GM12878 (cell line): ENCODE results near the gene ATP13A2.

Source experiments
- CEBPZ ChIP-seq: fragments of 150-350 bp; IDR thresholded peaks from 2 replicates; pipeline ENCODE4 v1.6.1; 2016; ENCODE audit warnings: low read depth, low read length
- CHD2 ChIP-seq: IDR thresholded peaks from 2 replicates; pipeline ENCODE4 v1.6.1; 2011; ENCODE audit warnings: low read depth, low read length, improper control_type of control experiment, borderline replicate concordance
- FOXM1 ChIP-seq: IDR thresholded peaks from 2 replicates; pipeline ENCODE4 v1.6.1; 2012; ENCODE audit warnings: low read depth, mild to moderate bottlenecking, inconsistent platforms, low read length, moderate library complexity
- HDAC6 ChIP-seq: fragments of 200-600 bp; sonication (generic); IDR thresholded peaks from one replicate; pipeline ENCODE4 v1.8.0; 2017; ENCODE audit warnings: antibody characterized with exemption; ENCODE audit not compliant: unreplicated experiment
- POLR2A ChIP-seq: IDR thresholded peaks from 2 replicates; pipeline ENCODE4 v1.6.1; 2011; ENCODE audit warnings: low read depth, mild to moderate bottlenecking, low read length
- POLR2AphosphoS5 ChIP-seq: IDR thresholded peaks from 2 replicates; pipeline ENCODE4 v1.6.1; 2011; ENCODE audit warnings: mild to moderate bottlenecking, low read length, inconsistent platforms
- SIN3A ChIP-seq: IDR thresholded peaks from 2 replicates; pipeline ENCODE4 v1.6.1; 2012; ENCODE audit warnings: low read depth, low read length, improper control_type of control experiment
- SREBF1 ChIP-seq: IDR thresholded peaks from 2 replicates; pipeline ENCODE4 v1.6.1; 2012; ENCODE audit warnings: mild to moderate bottlenecking, low read length
- STAT3 ChIP-seq: IDR thresholded peaks from 2 replicates; pipeline ENCODE4 v1.6.1; 2011; ENCODE audit warnings: low read depth, low read length, improper control_type of control experiment
- TARDBP ChIP-seq: IDR thresholded peaks from 2 replicates; pipeline ENCODE4 v1.6.1; 2016; ENCODE audit warnings: borderline replicate concordance
- USF2 ChIP-seq: IDR thresholded peaks from 2 replicates; pipeline ENCODE4 v1.6.1; 2011; ENCODE audit warnings: low read depth, low read length, improper control_type of control experiment, borderline replicate concordance
- ZNF274 ChIP-seq: IDR thresholded peaks from one replicate; pipeline ENCODE4 v1.8.0; 2011; ENCODE audit not compliant: insufficient read length, insufficient read depth
- TF ChIP-seq, protein P1 (sequence below), 3 experiments: IDR thresholded peaks in 2 of 3; conservative IDR thresholded peaks in 1 of 3; 2 replicates each; pipeline ENCODE4 v1.5.1; 2011; ENCODE audit warnings: low read depth in 3 of 3, low read length in 3 of 3, mild to moderate bottlenecking in 3 of 3, control low read depth in 2 of 3, moderate library complexity in 2 of 3, inconsistent platforms in 1 of 3, mixed read lengths in 1 of 3; ENCODE audit not compliant: control insufficient read depth in 2 of 3, insufficient read depth in 1 of 3; ENCODE audit errors: extremely low read depth in 1 of 3

- no peak for TF ChIP-seq POLR2AphosphoS5
- no peak for TF ChIP-seq SREBF1
- TF ChIP-seq FOXM1, result no peak
- TF ChIP-seq POLR2A, result no peak
- TF ChIP-seq TARDBP, result no peak
- TF ChIP-seq, protein P1, sequence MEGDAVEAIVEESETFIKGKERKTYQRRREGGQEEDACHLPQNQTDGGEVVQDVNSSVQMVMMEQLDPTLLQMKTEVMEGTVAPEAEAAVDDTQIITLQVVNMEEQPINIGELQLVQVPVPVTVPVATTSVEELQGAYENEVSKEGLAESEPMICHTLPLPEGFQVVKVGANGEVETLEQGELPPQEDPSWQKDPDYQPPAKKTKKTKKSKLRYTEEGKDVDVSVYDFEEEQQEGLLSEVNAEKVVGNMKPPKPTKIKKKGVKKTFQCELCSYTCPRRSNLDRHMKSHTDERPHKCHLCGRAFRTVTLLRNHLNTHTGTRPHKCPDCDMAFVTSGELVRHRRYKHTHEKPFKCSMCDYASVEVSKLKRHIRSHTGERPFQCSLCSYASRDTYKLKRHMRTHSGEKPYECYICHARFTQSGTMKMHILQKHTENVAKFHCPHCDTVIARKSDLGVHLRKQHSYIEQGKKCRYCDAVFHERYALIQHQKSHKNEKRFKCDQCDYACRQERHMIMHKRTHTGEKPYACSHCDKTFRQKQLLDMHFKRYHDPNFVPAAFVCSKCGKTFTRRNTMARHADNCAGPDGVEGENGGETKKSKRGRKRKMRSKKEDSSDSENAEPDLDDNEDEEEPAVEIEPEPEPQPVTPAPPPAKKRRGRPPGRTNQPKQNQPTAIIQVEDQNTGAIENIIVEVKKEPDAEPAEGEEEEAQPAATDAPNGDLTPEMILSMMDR (IDR thresholded peaks at IDR 0.05 in 2 of 3, conservative IDR thresholded peaks at IDR 0.05 in 1 of 3; ENCODE audit: control insufficient read depth in 2 of 3, extremely low read depth in 1 of 3, insufficient read depth in 1 of 3, low read depth in 3 of 3, low read length in 3 of 3), result no peak
- no peak for TF ChIP-seq HDAC6
- no peak for TF ChIP-seq STAT3
- TF ChIP-seq USF2, result no peak
- no peak for TF ChIP-seq CHD2
- no peak for TF ChIP-seq ZNF274
- no peak for TF ChIP-seq CEBPZ
- no peak for TF ChIP-seq SIN3A
Measured at GRCh38 chr1:17012775-17013490, 1.2 kb upstream of the ATP13A2 start.
